Ovary (tissue), 9 donors: ENCODE results near the gene CGA. TPM values are rescaled to one million over a fixed set of nuclear protein-coding genes. Genes with fewer than 3 reads are reported as not detected.

Experiments
- DNase-seq, 5 donors: peaks; one replicate each; pipeline ENCODE4 v3.0.0-alpha.2; 2019 to 2020
- H3K27ac ChIP-seq, 2 donors: fragments of 200-600 bp; one replicate each; pipeline versions ENCODE4 v1.5.1 to v1.8.0; 2019 to 2022
- H3K27me3 ChIP-seq: fragments of 200-600 bp; one replicate; pipeline ENCODE4 v1.8.0; 2022
- H3K36me3 ChIP-seq: fragments of 200-600 bp; sonication (generic); one replicate; pipeline ENCODE4 v1.5.1; 2019
- H3K4me1 ChIP-seq: one replicate; pipeline ENCODE4 v1.8.1; 2013; ENCODE audit warnings: mild to moderate bottlenecking, moderate library complexity; ENCODE audit not compliant: insufficient read depth
- H3K4me3 ChIP-seq: fragments of 200-600 bp; sonication (generic); one replicate; pipeline ENCODE4 v1.5.1; 2017
- H3K9me3 ChIP-seq, 2 donors: fragments of 200-600 bp in 1 of 2; sonication (generic) in 1 of 2; one replicate each; pipeline versions ENCODE4 v1.5.1 to v1.8.1; 2013 to 2019; ENCODE audit warnings: mild to moderate bottlenecking in 1 of 2, moderate library complexity in 1 of 2
- CTCF ChIP-seq, 3 donors: fragments of 450-650 bp in 2 of 3; fragments of 200-600 bp in 1 of 3; IDR thresholded peaks; one replicate each; pipeline versions ENCODE4 v1.5.1 to v1.8.0; 2016 to 2022; ENCODE audit warnings: antibody characterized with exemption in 3 of 3, mild to moderate bottlenecking in 1 of 3
- EP300 ChIP-seq: sonication (generic); formaldehyde crosslinking; IDR thresholded peaks from one replicate; pipeline ENCODE4 v1.6.1; 2017; ENCODE audit warnings: antibody characterized with exemption
- POLR2A ChIP-seq: fragments of 450-650 bp; IDR thresholded peaks from one replicate; pipeline ENCODE4 v1.6.1; 2017; ENCODE audit warnings: antibody characterized with exemption, mild to moderate bottlenecking, moderate library complexity
- WGBS, 3 donors: extraction: QIAGEN DNeasy Blood & Tissue Kit in 1 of 3; methylation state at CpG; one replicate each; pipeline versions ENCODE4 v1.1.5 to v1.1.7; 2013 to 2017; 5-methylcytosine and 5-hydroxymethylcytosine counted together
- intact Hi-C, 4 donors: fragments of 100-400 bp; cut with DNase I; formaldehyde crosslinking; loops; one replicate each; pipeline versions ENCODE4 v1.11.0 to v1.15.1; 2022 to 2023
- polyA plus RNA-seq, 2 donors: library from polyadenylated mRNA; stranded (reverse); fragments of 200-250 nt in 1 of 2; fragments of 350-450 nt in 1 of 2; fragmentation: Illumina TruSeq in 1 of 2; extraction: RNeasy Lipid Tissue Mini Kit (QIAGEN cat#74804) in 1 of 2; gene quantifications; one replicate each; pipeline ENCODE4 v1.2.3, GENCODE V29; 2013 to 2014
- total RNA-seq, 7 donors: library from RNA; depleted of rRNA in 2 of 7; stranded (reverse); fragments of >200 nt in 2 of 7; fragmentation: NEBNext Ultra II Directional in 3 of 7; extraction: Animal tissue kit (Norgen Biotek cat#: 25700) in 3 of 7; gene quantifications; one replicate each; pipeline versions ENCODE4 v1.1.0 to v1.2.4, GENCODE V29; 2016 to 2023
- donor health status: DM: no; HTN: no; CAD: no; lungs with moderate emphysema.
- donor health status: DM: no; HTN: no; CAD: no.
- donor health status: Bipolar disorder and iron deficiency.
- donor health status: DM: yes; HTN: yes; CAD: no.
- donor health status: DM: no; HTN: no; CAD: no.
- donor health status: DM: yes; HTN: yes; CAD: no.

CGA gene
- total and polyA plus RNA-seq, 9 donors, result not detected

- intact Hi-C loops, result no loop called here
- Histone ChIP-seq H3K27me3 (no peaks in the 10 kb centered on the region), H3K9me3 (no peaks in the 10 kb centered on the region), H3K4me1 (no peaks in the 10 kb centered on the region), H3K36me3 (no peaks in the 10 kb centered on the region), H3K27ac (no peak overlapping the region), H3K4me3 (no peak overlapping the region)
- no peak for DNase-seq
- WGBS, 3 donors, result 58 to 76% (median 70%) methylated on average over 2 of the region's 2 CpGs
- no peak for TF ChIP-seq POLR2A
- TF ChIP-seq EP300, result no peak
- no peak for TF ChIP-seq CTCF (IDR thresholded peaks at IDR 0.05)
Observed at GRCh38 chr6:87082160-87082721, 12.7 kb downstream of the CGA start.

GRCh38 chr6:87078983-87079616 is 15.8 kb downstream of the CGA start:
- intact Hi-C loops, result no loop called here
- H3K27ac ChIP-seq, result no peak overlapping the region
- peak; percentile 50 to 72 (median 63) for DNase-seq

GRCh38 chr6:87075168-87075567 is 19.7 kb downstream of the CGA start:
- no peak overlapping the region for H3K4me3 ChIP-seq
- intact Hi-C loops, result no loop called here
- TF ChIP-seq CTCF (IDR thresholded peaks at IDR 0.05) (no peak), POLR2A (no peak), EP300 (no peak)
- DNase-seq, result no peak
- H3K9me3 ChIP-seq, result no peaks in the 10 kb centered on the region
- H3K4me1 ChIP-seq, result no peaks in the 10 kb centered on the region
- H3K27me3 ChIP-seq, result no peaks in the 10 kb centered on the region
- 61 to 94% (median 78%) methylated on average over 2 of the region's 2 CpGs for WGBS, 3 donors
- no peaks in the 10 kb centered on the region for H3K36me3 ChIP-seq
- H3K27ac ChIP-seq, result no peak overlapping the region

More at GRCh38 chr6:87078983-87079616, 15.8 kb downstream of the CGA start:
- Histone ChIP-seq H3K4me1 (no peaks in the 10 kb centered on the region), H3K36me3 (no peaks in the 10 kb centered on the region), H3K4me3 (no peak overlapping the region), H3K9me3 (no peaks in the 10 kb centered on the region), H3K27me3 (no peaks in the 10 kb centered on the region)
- 35 to 39% (median 37%) methylated on average over 8 of the region's 8 CpGs for WGBS, 3 donors
- no peak for TF ChIP-seq POLR2A
- no peak for TF ChIP-seq EP300
- peak in 1 of 3 donors; percentile 34 for TF ChIP-seq CTCF (IDR thresholded peaks at IDR 0.05)

GRCh38 chr6:87074101-87074621 is 20.7 kb downstream of the CGA start:
- TF ChIP-seq EP300, result no peak
- no peak for TF ChIP-seq POLR2A
- no peak for TF ChIP-seq CTCF (IDR thresholded peaks at IDR 0.05)
- intact Hi-C loops, result no loop called here
- Histone ChIP-seq H3K36me3 (no peaks in the 10 kb centered on the region), H3K27ac (no peak overlapping the region), H3K9me3 (no peaks in the 10 kb centered on the region), H3K4me3 (no peak overlapping the region), H3K4me1 (no peaks in the 10 kb centered on the region), H3K27me3 (no peaks in the 10 kb centered on the region)
- 88 to 95% (median 91%) methylated on average over 4 of the region's 4 CpGs for WGBS, 3 donors
- DNase-seq, result no peak
